GM23338 (cell line): Measurements from ENCODE around the gene RNF157.

Experiments
- CREB1 ChIP-seq: fragments of 250-450 bp; sonication (Bioruptor Pico); IDR thresholded peaks from 2 replicates; pipeline ENCODE4 v1.5.0; 2020; ENCODE audit warnings: low read depth, mild to moderate bottlenecking, moderate library complexity
- CTCF ChIP-seq, 2 experiments: fragments of 200-600 bp in 1 of 2; sonication (generic) in 1 of 2; conservative IDR thresholded peaks; 2 replicates each; pipeline versions ENCODE4 v1.5.1 to v1.6.1; 2016 to 2017; ENCODE audit warnings: antibody characterized with exemption in 2 of 2, low read depth in 2 of 2, mild to moderate bottlenecking in 2 of 2, moderate library complexity in 1 of 2
- EZH2 ChIP-seq: fragments of 200-600 bp; sonication (generic); IDR thresholded peaks from one replicate; pipeline ENCODE4 v1.8.0; 2017; ENCODE audit warnings: antibody characterized with exemption, mild to moderate bottlenecking, low read depth; ENCODE audit not compliant: unreplicated experiment
- EZH2phosphoT487 ChIP-seq: fragments of 200-600 bp; sonication (generic); IDR thresholded peaks from one replicate; pipeline ENCODE4 v1.8.1; 2018; ENCODE audit warnings: antibody characterized with exemption; ENCODE audit not compliant: unreplicated experiment
- JUNB ChIP-seq: IDR thresholded peaks from one replicate; pipeline ENCODE4 v1.6.1; 2016; ENCODE audit warnings: antibody characterized with exemption; ENCODE audit not compliant: unreplicated experiment
- NANOG ChIP-seq: IDR thresholded peaks from 2 replicates; pipeline ENCODE4 v1.6.1; 2016; ENCODE audit warnings: antibody characterized with exemption, borderline replicate concordance
- POLR2AphosphoS5 ChIP-seq: IDR thresholded peaks from 2 replicates; pipeline ENCODE4 v1.6.1; 2016; ENCODE audit warnings: antibody characterized with exemption, low read depth
- REST ChIP-seq: IDR thresholded peaks from one replicate; pipeline ENCODE4 v1.6.1; 2018; ENCODE audit warnings: antibody characterized with exemption; ENCODE audit not compliant: unreplicated experiment
- ZNF114 ChIP-seq: fragments of 250-450 bp; sonication (Bioruptor Pico); IDR thresholded peaks from 2 replicates; pipeline ENCODE4 v1.5.0; 2020; ENCODE audit warnings: mild to moderate bottlenecking, moderate library complexity
- ZNF331 ChIP-seq: fragments of 250-450 bp; sonication (Bioruptor Pico); IDR thresholded peaks from 2 replicates; pipeline ENCODE4 v1.5.0; 2020; ENCODE audit warnings: low read depth, mild to moderate bottlenecking, moderate library complexity
- ZNF462 ChIP-seq: fragments of 250-450 bp; sonication (Bioruptor Pico); IDR thresholded peaks from 2 replicates; pipeline ENCODE4 v1.5.0; 2020; ENCODE audit warnings: mild to moderate bottlenecking, moderate library complexity
- TF ChIP-seq, protein P1 (sequence below): IDR thresholded peaks from 2 replicates; pipeline ENCODE4 v1.6.1; 2016; ENCODE audit warnings: antibody characterized with exemption

DNA sequence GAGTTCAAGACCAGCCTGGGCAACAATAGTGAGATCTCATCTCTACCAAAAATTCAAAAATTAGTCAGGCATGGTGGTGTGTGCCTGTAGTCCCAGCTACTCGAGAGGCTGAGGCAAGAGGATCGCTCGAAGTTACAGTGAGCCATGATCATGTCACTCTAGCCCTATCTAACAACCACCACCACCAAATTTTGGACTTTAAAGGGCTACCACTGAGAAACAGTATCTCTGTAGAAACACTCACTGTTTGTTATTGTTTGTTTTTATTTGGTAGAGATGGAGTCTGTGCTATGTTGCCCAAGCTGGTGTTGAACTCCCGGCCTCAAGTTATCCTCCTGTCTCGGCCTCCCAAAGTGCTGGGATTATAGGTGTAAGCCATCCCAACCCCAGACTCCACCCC is 23.6 kb upstream of the RNF157 start:
- TF ChIP-seq CTCF (conservative IDR thresholded peaks at IDR 0.05; ENCODE audit: low read depth in 2 of 2) (no peak), EZH2phosphoT487 (no peak), POLR2AphosphoS5 (no peak), JUNB (no peak), EZH2 (no peak), REST (no peak), ZNF462 (CRISPR knock-in tag) (no peak), ZNF114 (CRISPR knock-in tag) (no peak), ZNF331 (CRISPR knock-in tag) (no peak), CREB1 (no peak), NANOG (no peak)
- TF ChIP-seq, protein P1, sequence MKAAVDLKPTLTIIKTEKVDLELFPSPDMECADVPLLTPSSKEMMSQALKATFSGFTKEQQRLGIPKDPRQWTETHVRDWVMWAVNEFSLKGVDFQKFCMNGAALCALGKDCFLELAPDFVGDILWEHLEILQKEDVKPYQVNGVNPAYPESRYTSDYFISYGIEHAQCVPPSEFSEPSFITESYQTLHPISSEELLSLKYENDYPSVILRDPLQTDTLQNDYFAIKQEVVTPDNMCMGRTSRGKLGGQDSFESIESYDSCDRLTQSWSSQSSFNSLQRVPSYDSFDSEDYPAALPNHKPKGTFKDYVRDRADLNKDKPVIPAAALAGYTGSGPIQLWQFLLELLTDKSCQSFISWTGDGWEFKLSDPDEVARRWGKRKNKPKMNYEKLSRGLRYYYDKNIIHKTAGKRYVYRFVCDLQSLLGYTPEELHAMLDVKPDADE, result no peak
